ENCODE measurements around the gene UBXN1. TPM values are rescaled to one million over a fixed set of nuclear protein-coding genes. Genes with fewer than 3 reads are reported as not detected.
A peak's percentile ranks its signal among the peaks of the same experiment; 100 is the strongest.

Gene UBXN1
- total RNA-seq, 1 experiment from 2014 or later: 118 TPM

DNA sequence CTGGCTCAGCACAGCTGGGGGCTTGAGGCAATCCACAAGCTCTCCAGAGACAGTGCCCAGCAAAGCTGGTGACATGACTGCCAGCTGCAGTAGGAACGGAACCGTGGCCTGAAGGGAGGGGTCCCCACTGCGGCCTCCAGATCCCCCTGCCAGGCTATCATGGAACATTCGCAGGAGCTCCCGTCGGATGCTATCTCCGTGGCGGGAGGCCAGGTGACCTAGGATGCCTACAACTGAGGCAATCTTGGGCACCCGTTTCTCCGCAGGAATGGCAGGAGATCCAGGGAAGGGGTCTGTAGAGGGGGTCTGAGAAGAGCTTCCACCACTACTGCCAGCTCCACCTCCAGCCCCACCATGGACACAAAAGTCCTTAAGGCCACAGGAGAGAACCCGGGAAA, 29.9 kb downstream of the UBXN1 start:
- peaks cover 62% of the 10 kb centered on the region for H3K36me3 Mint-ChIP-seq (ENCODE audit: insufficient read depth, unreplicated experiment)
- BruUV-seq (replicated peaks): no TSS peak
- intact Hi-C loops (cut with micrococcal nuclease; ENCODE audit: unreplicated experiment): loop anchor here (5.0 kb wide), 1 partner anchor 37 kb away; the partner anchor contains the start of genes EML3 and ROM1

GRCh38 chr11:62648185-62648966, 30.5 kb downstream of the UBXN1 start:
- no peaks in the 10 kb centered on the region for H3K9me3 ChIP-seq
- DNase-seq: no peak
- Mint-ChIP-seq H3K27ac (ENCODE audit: unreplicated experiment) (no peak overlapping the region), H3K9me3 (ENCODE audit: unreplicated experiment) (no peaks in the 10 kb centered on the region), H3K27me3 (ENCODE audit: insufficient read depth, unreplicated experiment) (no peaks in the 10 kb centered on the region), H3K36me3 (ENCODE audit: insufficient read depth, unreplicated experiment) (peaks cover 61% of the 10 kb centered on the region), H3K4me1 (ENCODE audit: low read depth, unreplicated experiment) (peaks cover 7% of the 10 kb centered on the region), H3K4me3 (ENCODE audit: unreplicated experiment) (no peak overlapping the region)
- H3K36me3 ChIP-seq (ENCODE audit: control insufficient read depth, insufficient read depth, low read length): peaks cover 5% of the 10 kb centered on the region; the same call in 1 of the 2 replicates
- H3K27me3 ChIP-seq (replicated peaks; ENCODE audit: control insufficient read depth, insufficient read depth, low read length): no peaks in the 10 kb centered on the region
- peaks cover 19% of the 10 kb centered on the region for H3K4me1 ChIP-seq
- ChIA-PET POLR2A (interaction anchor here (0.6 to 4.5 kb wide), 2 partner anchors 17 to 75 kb away, joined by 3 to 43 read pairs; partner anchors contain the start of genes C11orf98, CSKMT and EEF1G), CTCF (no interaction called here)
- TF ChIP-seq, protein P1, sequence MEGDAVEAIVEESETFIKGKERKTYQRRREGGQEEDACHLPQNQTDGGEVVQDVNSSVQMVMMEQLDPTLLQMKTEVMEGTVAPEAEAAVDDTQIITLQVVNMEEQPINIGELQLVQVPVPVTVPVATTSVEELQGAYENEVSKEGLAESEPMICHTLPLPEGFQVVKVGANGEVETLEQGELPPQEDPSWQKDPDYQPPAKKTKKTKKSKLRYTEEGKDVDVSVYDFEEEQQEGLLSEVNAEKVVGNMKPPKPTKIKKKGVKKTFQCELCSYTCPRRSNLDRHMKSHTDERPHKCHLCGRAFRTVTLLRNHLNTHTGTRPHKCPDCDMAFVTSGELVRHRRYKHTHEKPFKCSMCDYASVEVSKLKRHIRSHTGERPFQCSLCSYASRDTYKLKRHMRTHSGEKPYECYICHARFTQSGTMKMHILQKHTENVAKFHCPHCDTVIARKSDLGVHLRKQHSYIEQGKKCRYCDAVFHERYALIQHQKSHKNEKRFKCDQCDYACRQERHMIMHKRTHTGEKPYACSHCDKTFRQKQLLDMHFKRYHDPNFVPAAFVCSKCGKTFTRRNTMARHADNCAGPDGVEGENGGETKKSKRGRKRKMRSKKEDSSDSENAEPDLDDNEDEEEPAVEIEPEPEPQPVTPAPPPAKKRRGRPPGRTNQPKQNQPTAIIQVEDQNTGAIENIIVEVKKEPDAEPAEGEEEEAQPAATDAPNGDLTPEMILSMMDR (IDR thresholded peaks at IDR 0.05; ENCODE audit: insufficient read depth in 1 of 2, low read depth in 1 of 2, low read length in 1 of 2, severe bottlenecking in 1 of 2, unreplicated experiment in 1 of 2): no peak
- no TSS peak for BruUV-seq (replicated peaks)
- intact Hi-C loops (cut with micrococcal nuclease; ENCODE audit: unreplicated experiment): loop anchor here (5.0 kb wide), 1 partner anchor 36 kb away; the partner anchor contains the start of genes EML3 and ROM1
- H3K4me3 ChIP-seq (ENCODE audit: low read depth, low read length): no peak overlapping the region

More for the DNA sequence above, 29.9 kb downstream of the UBXN1 start:
- no peaks in the 10 kb centered on the region for H3K9me3 Mint-ChIP-seq (ENCODE audit: unreplicated experiment)
- TF ChIP-seq, protein P1 (IDR thresholded peaks at IDR 0.05; ENCODE audit: insufficient read depth in 1 of 2, low read depth in 1 of 2, low read length in 1 of 2, severe bottlenecking in 1 of 2, unreplicated experiment in 1 of 2): no peak
- Histone ChIP-seq H3K4me1 (peaks cover 19% of the 10 kb centered on the region), H3K9me3 (no peaks in the 10 kb centered on the region), H3K27me3 (replicated peaks; ENCODE audit: control insufficient read depth, insufficient read depth, low read length) (no peaks in the 10 kb centered on the region), H3K36me3 (ENCODE audit: control insufficient read depth, insufficient read depth, low read length) (peaks cover 3% of the 10 kb centered on the region; the same call in 1 of the 2 replicates), H3K4me3 (ENCODE audit: low read depth, low read length) (no peak overlapping the region)
- H3K27me3 Mint-ChIP-seq (ENCODE audit: insufficient read depth, unreplicated experiment): no peaks in the 10 kb centered on the region
- CTCF ChIA-PET: no interaction called here
- no peak overlapping the region for H3K27ac Mint-ChIP-seq (ENCODE audit: unreplicated experiment)
- POLR2A ChIA-PET: interaction anchor here (0.6 to 4.5 kb wide), 2 partner anchors 16 to 75 kb away, joined by 3 to 43 read pairs; partner anchors contain the start of genes C11orf98, CSKMT and EEF1G
- no peak overlapping the region for H3K4me3 Mint-ChIP-seq (ENCODE audit: unreplicated experiment)
- peaks cover 7% of the 10 kb centered on the region for H3K4me1 Mint-ChIP-seq (ENCODE audit: low read depth, unreplicated experiment)
- DNase-seq: no peak

DNA sequence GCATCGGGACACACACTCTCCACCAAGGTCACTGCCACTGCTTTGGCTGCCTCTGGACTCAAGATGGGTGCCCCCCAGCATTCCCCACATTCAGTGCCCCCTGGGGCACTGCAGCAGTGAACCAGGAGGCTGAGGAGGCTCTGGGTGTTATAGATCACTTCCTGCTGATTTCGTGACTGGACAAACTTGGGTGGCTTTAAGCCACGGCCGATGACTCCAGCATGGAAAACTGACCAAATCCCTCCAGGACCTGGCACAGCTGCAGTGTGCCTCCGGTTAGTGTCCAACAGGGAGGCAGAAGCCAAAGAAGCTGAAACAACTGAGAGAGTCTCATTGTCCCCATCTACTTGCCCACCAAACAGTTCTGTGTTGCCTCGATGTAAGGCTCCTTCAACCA, 31.3 kb downstream of the UBXN1 start:
- POLR2A ChIA-PET: interaction anchor here (4.5 kb wide), 1 partner anchor 17 kb away, joined by 43 read pairs; the partner anchor contains the start of genes C11orf98 and CSKMT
- CTCF ChIA-PET: no interaction called here
- H3K9me3 Mint-ChIP-seq (ENCODE audit: unreplicated experiment): no peaks in the 10 kb centered on the region
- Histone ChIP-seq H3K36me3 (ENCODE audit: control insufficient read depth, insufficient read depth, low read length) (peaks cover 5% of the 10 kb centered on the region), H3K4me1 (peaks cover 19% of the 10 kb centered on the region), H3K4me3 (ENCODE audit: low read depth, low read length) (no peak overlapping the region), H3K27me3 (replicated peaks; ENCODE audit: control insufficient read depth, insufficient read depth, low read length) (no peaks in the 10 kb centered on the region), H3K9me3 (no peaks in the 10 kb centered on the region)
- intact Hi-C loops (cut with micrococcal nuclease; ENCODE audit: unreplicated experiment): loop anchor here (2.0 to 5.0 kb wide), 3 partner anchors 17 to 57 kb away; partner anchors contain the start of genes C11orf98, CSKMT, EML3 and ROM1
- H3K36me3 Mint-ChIP-seq (ENCODE audit: insufficient read depth, unreplicated experiment): peaks cover 59% of the 10 kb centered on the region
- peak overlapping the region; percentile 39 for H3K27ac Mint-ChIP-seq (ENCODE audit: unreplicated experiment)
- H3K27me3 Mint-ChIP-seq (ENCODE audit: insufficient read depth, unreplicated experiment): no peaks in the 10 kb centered on the region
- peaks cover 6% of the 10 kb centered on the region for H3K4me1 Mint-ChIP-seq (ENCODE audit: low read depth, unreplicated experiment)
- no peak overlapping the region for H3K4me3 Mint-ChIP-seq (ENCODE audit: unreplicated experiment)
- no TSS peak for BruUV-seq (replicated peaks)
- TF ChIP-seq, protein P1 (IDR thresholded peaks at IDR 0.05; ENCODE audit: insufficient read depth in 1 of 2, low read depth in 1 of 2, low read length in 1 of 2, severe bottlenecking in 1 of 2, unreplicated experiment in 1 of 2): no peak
- no peak for DNase-seq

Data from Caco-2 (cell line).